Measurements from ENCODE around the gene TRAPPC14. TPM values are rescaled to one million over a fixed set of nuclear protein-coding genes. Genes with fewer than 3 reads are reported as not detected.

The TRAPPC14 gene
- total and polyA plus RNA-seq, 9 of the 15 experiments (the other 6 are each of a cell fraction or from before 2014, with no cell fraction given), result 0.42 to 45.9 (median 18.2) TPM

GRCh38 chr7:100190048-100190711 lies 31.7 kb upstream of the TRAPPC14 start (continued):
- no peak for TF ChIP-seq ZBTB49 (CRISPR knock-in tag; IDR thresholded peaks at IDR 0.05; ENCODE audit: borderline replicate concordance)
- no peak for TF ChIP-seq ZBTB17 (CRISPR knock-in tag; IDR thresholded peaks at IDR 0.05)
- peak; percentile 26 for TF ChIP-seq ARID1B (IDR thresholded peaks at IDR 0.05)
- no peak for TF ChIP-seq VEZF1 (CRISPR knock-in tag; IDR thresholded peaks at IDR 0.05)
- TF ChIP-seq RAD51 (IDR thresholded peaks at IDR 0.05; ENCODE audit: borderline replicate concordance, low read depth), result no peak
- no peak for TF ChIP-seq ZNF24 (IDR thresholded peaks at IDR 0.05)
- no peak for TF ChIP-seq LARP7 (IDR thresholded peaks at IDR 0.05)
- TF ChIP-seq CLOCK (CRISPR knock-in tag; IDR thresholded peaks at IDR 0.05; ENCODE audit: borderline replicate concordance), result no peak
- TF ChIP-seq PKNOX1 (IDR thresholded peaks at IDR 0.05), result no peak
- 0 out of 2 replicates have a peak, but pooled peaks have one; percentile 29 for TF ChIP-seq ZNF696 (CRISPR knock-in tag; conservative IDR thresholded peaks at IDR 0.05)
- TF ChIP-seq NFE2 (IDR thresholded peaks at IDR 0.05; ENCODE audit: low read depth), result no peak
- TF ChIP-seq SMAD4 (CRISPR knock-in tag; conservative IDR thresholded peaks at IDR 0.05), result 0 out of 2 replicates have a peak, but pooled peaks have one; percentile 26
- no peak for TF ChIP-seq ZNF395 (CRISPR knock-in tag; IDR thresholded peaks at IDR 0.05)
- TF ChIP-seq MBD2 (IDR thresholded peaks at IDR 0.05; ENCODE audit: borderline replicate concordance, low read depth), result no peak
- TF ChIP-seq ELF4 (CRISPR knock-in tag; IDR thresholded peaks at IDR 0.05), result no peak
- 0 out of 2 replicates have a peak, but pooled peaks have one; percentile 37 for TF ChIP-seq HIVEP1 (CRISPR knock-in tag; IDR thresholded peaks at IDR 0.05)
- TF ChIP-seq CTBP1 (IDR thresholded peaks at IDR 0.05; ENCODE audit: borderline replicate concordance), result no peak
- no peak for TF ChIP-seq PHF8 (IDR thresholded peaks at IDR 0.05; ENCODE audit: borderline replicate concordance, low read length)
- no peak for TF ChIP-seq IRF2 (CRISPR knock-in tag; IDR thresholded peaks at IDR 0.05)
- TF ChIP-seq STAT5A (IDR thresholded peaks at IDR 0.05; ENCODE audit: borderline replicate concordance, low read length), result no peak
